ENCODE results near the gene ATAD2B.

The ATAD2B gene

DNA sequence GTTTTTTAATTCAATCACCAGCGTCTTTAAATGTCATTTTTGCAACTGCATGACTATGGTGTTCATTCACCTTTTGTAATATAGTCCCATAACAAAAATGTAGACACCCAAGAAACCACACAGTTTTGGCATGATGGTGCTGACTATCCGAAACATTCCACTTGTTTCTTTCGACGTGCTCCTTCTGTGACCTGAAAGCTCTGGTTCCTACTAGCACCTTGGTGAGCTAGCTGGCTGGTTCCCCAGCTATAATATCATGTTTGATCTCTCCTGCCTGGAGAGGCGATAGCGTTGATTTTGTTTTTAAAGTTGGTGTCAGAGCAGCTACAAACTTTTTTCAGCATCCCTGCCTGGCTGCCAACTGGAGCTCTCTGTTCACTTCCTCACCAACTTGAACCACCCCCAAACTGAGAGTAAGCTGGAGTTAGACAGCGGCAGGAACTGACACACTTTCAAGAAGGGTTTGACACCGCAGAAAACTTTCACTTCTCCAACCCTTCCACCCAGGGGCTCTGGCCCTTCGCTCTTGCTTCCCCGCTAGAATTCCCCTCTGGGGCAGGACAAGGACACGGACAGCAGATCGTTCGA, 1.1 kb downstream of the ATAD2B start:
- Mint-ChIP-seq H3K9me3 (no peaks in the 10 kb centered on the region), H3K27me3 (ENCODE audit: low read depth) (peaks cover 4% of the 10 kb centered on the region)

DNA sequence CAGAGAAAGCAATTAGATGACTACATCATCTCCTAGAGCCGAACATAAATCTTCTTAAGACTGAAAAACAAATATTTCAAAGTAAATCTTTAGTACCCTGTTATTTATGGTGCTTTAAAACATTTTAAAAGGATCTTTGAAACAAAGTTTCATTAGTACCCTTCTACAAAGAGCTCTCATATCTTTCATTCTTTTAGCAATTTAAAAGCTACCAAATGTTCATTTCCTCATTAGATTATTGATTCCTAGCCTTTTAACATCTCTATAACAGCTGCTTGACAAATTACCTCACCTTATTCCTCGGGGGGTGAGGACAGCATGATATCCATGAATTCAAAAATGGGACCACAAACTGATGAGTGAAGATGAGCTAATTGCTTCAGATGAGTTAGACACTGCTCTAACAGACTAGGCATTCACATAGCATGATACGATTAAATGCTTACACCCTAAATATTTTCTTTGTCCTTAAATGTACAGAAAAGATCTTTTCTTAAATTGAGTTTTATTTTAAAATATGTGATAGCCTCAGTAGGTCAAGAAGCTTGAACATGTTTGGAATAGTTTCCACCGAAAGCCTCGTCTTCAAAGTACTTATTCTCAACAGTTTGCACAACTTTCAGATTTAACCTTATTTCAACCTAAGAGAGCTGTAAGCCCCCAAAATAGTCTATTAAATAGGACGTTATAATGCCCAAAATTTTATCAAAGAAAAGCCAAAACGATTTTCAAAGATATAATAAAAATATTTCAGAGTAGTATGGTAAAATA, 2.1 kb downstream of the ATAD2B start:
- peak overlapping the region; percentile 29 for H3K4me3 Mint-ChIP-seq
- H3K27ac Mint-ChIP-seq, result no peak overlapping the region
- H3K36me3 Mint-ChIP-seq (ENCODE audit: low read depth), result peaks cover 10% of the 10 kb centered on the region
- H3K4me1 Mint-ChIP-seq (ENCODE audit: low read depth), result peaks cover 19% of the 10 kb centered on the region
- peaks cover 4% of the 10 kb centered on the region for H3K27me3 Mint-ChIP-seq (ENCODE audit: low read depth)
- no peaks in the 10 kb centered on the region for H3K9me3 Mint-ChIP-seq

More for the DNA sequence above, 1.1 kb downstream of the ATAD2B start:
- Mint-ChIP-seq H3K4me3 (peak overlapping the region; percentile 97), H3K27ac (peak overlapping the region; percentile 100), H3K36me3 (ENCODE audit: low read depth) (peaks cover 13% of the 10 kb centered on the region), H3K4me1 (ENCODE audit: low read depth) (peaks cover 19% of the 10 kb centered on the region)

DNA sequence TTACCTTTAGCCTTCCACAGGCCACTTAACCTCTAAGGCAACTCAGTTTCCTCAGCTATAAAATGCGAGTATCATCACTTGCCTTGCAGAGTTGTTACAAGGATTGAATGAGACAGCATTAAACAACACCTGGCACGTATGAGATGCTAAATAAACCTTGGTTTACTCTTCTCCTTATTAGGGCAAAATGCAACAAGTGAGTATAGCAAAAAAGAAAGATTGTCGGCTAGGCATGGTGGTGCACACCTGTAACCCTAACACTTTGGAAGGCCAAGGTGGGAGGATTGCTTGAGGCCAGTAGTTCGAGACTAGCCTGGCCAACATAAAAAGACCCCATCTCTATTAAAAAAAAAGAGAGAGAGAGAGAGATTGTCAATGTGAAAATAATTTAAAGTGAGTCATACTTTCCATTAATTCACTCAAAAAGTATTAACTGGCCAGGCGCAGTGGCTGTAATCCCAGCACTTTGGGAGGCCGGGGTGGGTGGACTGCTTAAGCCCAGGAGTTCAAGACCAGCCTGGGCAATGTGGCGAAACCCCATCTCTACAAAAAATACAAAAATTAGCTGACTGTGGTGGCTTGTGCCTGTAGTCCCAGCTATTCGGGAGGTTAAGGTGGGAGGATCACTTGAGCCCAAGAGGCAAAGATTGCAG, 8.0 kb downstream of the ATAD2B start:
- Mint-ChIP-seq H3K4me3 (no peak overlapping the region), H3K4me1 (ENCODE audit: low read depth) (peaks cover 15% of the 10 kb centered on the region), H3K36me3 (ENCODE audit: low read depth) (peaks cover 3% of the 10 kb centered on the region), H3K27me3 (ENCODE audit: low read depth) (no peaks in the 10 kb centered on the region), H3K9me3 (no peaks in the 10 kb centered on the region), H3K27ac (no peak overlapping the region)

DNA sequence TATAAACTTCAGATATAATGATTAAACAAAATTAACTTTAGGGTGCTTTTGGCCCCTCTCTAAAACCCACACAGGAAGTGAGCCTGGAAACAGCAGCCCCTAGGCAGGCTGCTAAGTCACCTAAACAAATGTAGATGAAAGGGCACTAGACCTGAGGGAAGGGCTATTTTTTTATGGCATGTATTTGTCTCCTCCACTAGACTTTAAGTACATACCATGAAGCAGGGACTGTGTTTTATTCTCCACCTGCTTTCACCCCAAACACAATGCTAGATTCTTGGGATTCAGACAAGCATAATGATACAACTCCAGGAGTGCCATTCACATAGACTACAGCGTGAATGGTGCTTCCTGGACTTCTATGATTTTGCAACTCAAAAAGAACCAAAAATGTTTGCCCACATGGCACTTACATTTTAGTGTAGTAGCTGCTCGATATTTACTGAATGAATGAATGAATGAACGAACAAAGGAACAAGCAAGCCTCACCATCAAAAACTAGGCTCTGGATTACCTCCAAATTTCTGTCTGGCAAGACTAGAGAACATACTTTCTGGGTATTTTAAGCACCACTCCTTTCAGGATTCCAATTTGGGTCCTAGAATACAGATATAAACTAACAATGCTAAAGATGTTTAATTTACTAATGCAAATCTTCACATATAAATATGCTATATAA, 10.1 kb downstream of the ATAD2B start:
- Mint-ChIP-seq H3K4me1 (ENCODE audit: low read depth) (peaks cover 15% of the 10 kb centered on the region), H3K4me3 (no peak overlapping the region), H3K27me3 (ENCODE audit: low read depth) (no peaks in the 10 kb centered on the region), H3K9me3 (no peaks in the 10 kb centered on the region), H3K27ac (no peak overlapping the region), H3K36me3 (ENCODE audit: low read depth) (no peaks in the 10 kb centered on the region)

- Mint-ChIP-seq H3K9me3 (no peaks in the 10 kb centered on the region), H3K4me3 (no peak overlapping the region), H3K27me3 (ENCODE audit: low read depth) (no peaks in the 10 kb centered on the region), H3K27ac (no peak overlapping the region), H3K36me3 (ENCODE audit: low read depth) (peaks cover 2% of the 10 kb centered on the region), H3K4me1 (ENCODE audit: low read depth) (peaks cover 15% of the 10 kb centered on the region)
Observed at GRCh38 chr2:23915327-23915726, 11.6 kb downstream of the ATAD2B start.

DNA sequence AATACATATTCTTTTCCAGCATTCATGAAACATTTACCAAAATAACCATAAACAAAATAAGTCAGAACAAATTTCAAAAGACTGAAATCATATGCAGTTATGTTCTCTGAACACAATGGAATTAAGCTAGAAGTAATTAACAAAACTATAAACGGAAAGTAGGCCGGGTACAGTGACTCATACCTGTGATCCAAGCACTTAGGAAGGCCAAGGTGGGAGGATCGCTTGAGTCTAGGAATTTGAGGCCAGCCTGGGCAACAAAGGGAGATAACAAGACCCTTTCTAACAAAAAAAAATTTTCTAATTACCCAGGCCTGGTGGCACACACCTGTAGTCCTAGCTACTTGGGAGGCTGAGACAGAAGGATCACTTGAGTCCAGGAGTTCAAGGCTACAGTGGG, 14.9 kb downstream of the ATAD2B start:
- peaks cover 3% of the 10 kb centered on the region for H3K36me3 Mint-ChIP-seq (ENCODE audit: low read depth)
- no peaks in the 10 kb centered on the region for H3K9me3 Mint-ChIP-seq
- H3K27me3 Mint-ChIP-seq (ENCODE audit: low read depth), result no peaks in the 10 kb centered on the region
- no peak overlapping the region for H3K4me3 Mint-ChIP-seq
- H3K4me1 Mint-ChIP-seq (ENCODE audit: low read depth), result peaks cover 14% of the 10 kb centered on the region
- no peak overlapping the region for H3K27ac Mint-ChIP-seq

DNA sequence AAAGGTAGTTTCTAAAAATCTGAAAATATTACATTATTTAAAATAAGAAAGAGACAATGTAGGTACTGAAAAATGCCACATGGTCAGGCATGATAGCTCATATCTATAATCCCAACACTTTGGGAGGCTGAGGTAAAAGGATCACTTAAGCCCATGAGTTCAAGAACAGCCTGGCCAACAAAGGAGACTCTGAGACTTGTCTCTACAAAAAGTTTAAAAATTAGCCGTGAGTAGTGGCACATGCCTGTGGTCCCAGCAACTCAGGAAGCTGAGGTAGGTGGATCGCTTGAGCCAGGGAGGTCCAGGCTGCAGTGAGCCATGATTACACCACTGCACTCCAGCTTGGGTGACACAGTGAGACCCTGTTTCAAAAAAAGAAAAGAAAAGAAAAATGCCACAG, 21.8 kb downstream of the ATAD2B start:
- no peaks in the 10 kb centered on the region for H3K9me3 Mint-ChIP-seq
- H3K27me3 Mint-ChIP-seq (ENCODE audit: low read depth), result no peaks in the 10 kb centered on the region
- H3K36me3 Mint-ChIP-seq (ENCODE audit: low read depth), result peaks cover 1% of the 10 kb centered on the region
- H3K4me3 Mint-ChIP-seq, result no peak overlapping the region
- H3K27ac Mint-ChIP-seq, result no peak overlapping the region
- peaks cover 8% of the 10 kb centered on the region for H3K4me1 Mint-ChIP-seq (ENCODE audit: low read depth)

DNA sequence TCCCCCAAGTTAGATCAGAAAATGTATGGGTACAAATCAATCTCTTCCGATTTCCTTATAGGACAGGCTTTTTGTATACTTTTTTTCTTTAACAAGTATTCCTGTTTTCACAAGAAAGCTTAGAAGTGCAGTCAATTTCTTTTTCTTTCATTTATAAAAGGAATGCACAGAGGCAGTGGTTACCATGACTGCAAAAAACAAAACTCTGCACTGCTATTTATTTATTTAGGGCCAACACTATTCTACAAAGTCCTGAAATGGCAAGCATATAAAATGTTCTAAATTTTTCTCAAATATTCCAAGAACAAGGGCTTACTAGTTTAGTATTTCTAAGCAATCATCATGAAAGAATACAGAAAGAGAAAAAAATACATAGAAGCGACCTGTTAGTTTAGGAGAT, 22.2 kb downstream of the ATAD2B start:
- Mint-ChIP-seq H3K9me3 (no peaks in the 10 kb centered on the region), H3K4me1 (ENCODE audit: low read depth) (peaks cover 8% of the 10 kb centered on the region), H3K27ac (no peak overlapping the region), H3K36me3 (ENCODE audit: low read depth) (peaks cover 1% of the 10 kb centered on the region), H3K27me3 (ENCODE audit: low read depth) (no peaks in the 10 kb centered on the region), H3K4me3 (no peak overlapping the region)

GRCh38 chr2:23904215-23904614, 22.7 kb downstream of the ATAD2B start:
- H3K4me1 Mint-ChIP-seq (ENCODE audit: low read depth), result peaks cover 8% of the 10 kb centered on the region

GRCh38 chr2:23903034-23903433, 23.9 kb downstream of the ATAD2B start:
- Mint-ChIP-seq H3K4me1 (ENCODE audit: low read depth) (peaks cover 8% of the 10 kb centered on the region), H3K36me3 (ENCODE audit: low read depth) (no peaks in the 10 kb centered on the region), H3K4me3 (no peak overlapping the region), H3K9me3 (no peaks in the 10 kb centered on the region), H3K27ac (no peak overlapping the region), H3K27me3 (ENCODE audit: low read depth) (no peaks in the 10 kb centered on the region)

More at GRCh38 chr2:23904215-23904614, 22.7 kb downstream of the ATAD2B start:
- H3K27ac Mint-ChIP-seq, result no peak overlapping the region
- H3K36me3 Mint-ChIP-seq (ENCODE audit: low read depth), result no peaks in the 10 kb centered on the region
- H3K4me3 Mint-ChIP-seq, result no peak overlapping the region
- H3K27me3 Mint-ChIP-seq (ENCODE audit: low read depth), result no peaks in the 10 kb centered on the region
- H3K9me3 Mint-ChIP-seq, result no peaks in the 10 kb centered on the region

DNA sequence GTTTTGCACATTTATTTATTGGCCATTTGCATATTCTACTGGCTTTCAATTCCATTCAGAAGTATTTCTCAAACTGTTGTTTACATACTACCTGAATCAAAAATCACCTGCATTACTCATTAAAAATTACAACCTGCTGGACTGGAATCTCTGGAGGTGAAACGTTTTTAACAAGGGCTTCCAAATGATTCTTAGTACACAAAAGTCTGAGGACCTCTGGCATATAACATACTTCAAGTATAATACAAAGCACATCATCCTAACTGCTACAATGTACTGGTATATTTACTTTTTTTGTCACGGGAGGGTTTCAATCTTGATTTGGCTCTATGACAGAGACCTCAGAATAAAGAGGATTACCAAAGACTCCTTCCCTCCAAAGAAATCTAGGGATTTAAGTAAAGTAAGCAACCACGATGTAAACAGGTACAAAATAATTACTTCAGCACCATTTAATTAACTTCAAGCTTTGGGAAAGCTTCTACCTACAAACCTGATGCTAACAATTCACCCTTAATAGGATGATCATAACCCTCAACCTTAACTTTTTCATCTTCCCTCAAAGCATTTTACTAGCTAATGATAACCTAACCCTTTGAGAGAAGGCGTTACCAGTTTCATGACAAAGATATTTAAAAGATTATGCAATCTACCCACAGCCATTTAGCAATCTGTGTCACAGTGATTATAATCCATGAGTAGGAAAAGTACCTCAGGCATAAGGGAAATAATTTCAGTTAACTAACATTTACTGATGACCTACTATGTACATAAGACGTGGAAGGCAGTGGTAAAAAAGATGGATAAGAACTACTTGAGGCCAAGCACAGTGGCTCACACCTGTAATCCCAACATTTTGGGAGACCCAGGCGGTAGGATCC, 24.7 kb downstream of the ATAD2B start:
- H3K36me3 Mint-ChIP-seq (ENCODE audit: low read depth), result no peaks in the 10 kb centered on the region
- H3K4me1 Mint-ChIP-seq (ENCODE audit: low read depth), result peaks cover 8% of the 10 kb centered on the region
- H3K4me3 Mint-ChIP-seq, result no peak overlapping the region
- no peaks in the 10 kb centered on the region for H3K27me3 Mint-ChIP-seq (ENCODE audit: low read depth)
- H3K9me3 Mint-ChIP-seq, result no peaks in the 10 kb centered on the region
- H3K27ac Mint-ChIP-seq, result no peak overlapping the region

DNA sequence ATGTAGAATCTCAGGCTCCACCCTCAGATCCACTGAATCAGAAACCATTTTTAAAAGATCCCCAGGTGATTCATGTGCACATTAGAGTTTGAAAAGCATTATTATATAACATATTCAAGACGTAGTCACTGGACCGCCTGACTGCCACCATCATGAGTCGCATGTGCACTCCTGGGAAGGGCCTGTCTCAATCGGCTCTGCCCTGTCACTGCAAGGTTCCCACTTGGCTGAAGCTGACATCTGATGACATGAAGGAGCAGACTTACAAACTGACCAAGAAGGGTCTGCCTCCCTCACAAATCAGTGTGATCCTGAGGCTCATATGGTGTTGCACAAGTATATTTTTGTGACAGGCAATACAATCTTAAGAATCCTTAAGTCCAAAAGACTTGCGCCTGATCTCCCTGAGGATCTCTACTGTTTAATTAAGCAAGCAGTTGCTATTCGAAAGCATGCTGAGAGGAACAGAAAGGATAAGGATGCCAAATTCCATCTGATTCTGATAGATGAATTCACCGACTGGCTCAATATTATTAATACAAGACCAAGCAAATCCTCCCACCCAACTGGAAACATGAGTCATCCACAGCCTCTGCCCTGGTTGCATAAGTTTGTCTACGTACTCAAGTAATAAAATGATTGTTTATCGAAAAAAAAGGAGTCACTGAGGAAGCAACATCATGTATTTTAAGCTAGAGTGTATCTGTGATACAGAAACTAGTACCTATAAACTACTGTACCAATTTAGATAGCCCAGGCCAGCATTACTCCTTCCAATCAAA, 26.2 kb downstream of the ATAD2B start:
- H3K4me1 Mint-ChIP-seq (ENCODE audit: low read depth), result peaks cover 11% of the 10 kb centered on the region
- H3K36me3 Mint-ChIP-seq (ENCODE audit: low read depth), result no peaks in the 10 kb centered on the region
- no peak overlapping the region for H3K27ac Mint-ChIP-seq
- H3K4me3 Mint-ChIP-seq, result no peak overlapping the region
- no peaks in the 10 kb centered on the region for H3K9me3 Mint-ChIP-seq
- H3K27me3 Mint-ChIP-seq (ENCODE audit: low read depth), result no peaks in the 10 kb centered on the region

GRCh38 chr2:23900133-23900532, 26.8 kb downstream of the ATAD2B start:
- no peaks in the 10 kb centered on the region for H3K9me3 Mint-ChIP-seq
- no peaks in the 10 kb centered on the region for H3K27me3 Mint-ChIP-seq (ENCODE audit: low read depth)
- no peak overlapping the region for H3K4me3 Mint-ChIP-seq
- no peak overlapping the region for H3K27ac Mint-ChIP-seq
- no peaks in the 10 kb centered on the region for H3K36me3 Mint-ChIP-seq (ENCODE audit: low read depth)
- peaks cover 11% of the 10 kb centered on the region for H3K4me1 Mint-ChIP-seq (ENCODE audit: low read depth)

Data from T-helper 1 cell treated with Interleukin-12 subunit alpha and Interleukin-12 subunit beta and Interleukin-4 antibody, amounts not matched to agents 30 μg/mL and 1 μg/mL, for 36 hours (primary cell).